Keratinocyte (primary cell): ENCODE data around the gene MKLN1. TPM values are rescaled to one million over a fixed set of nuclear protein-coding genes. Genes with fewer than 3 reads are reported as not detected.

Experiments used
- DNase-seq: peaks from one replicate; pipeline ENCODE4 v3.0.0-alpha.2; 2011; ENCODE audit warnings: low read depth, missing footprints, low spot score
- FAIRE-seq: peaks from 2 replicates; lab custom pipeline; 2011; peaks lifted over from hg19 to GRCh38; lab: Jason Lieb, UNC
- H2AFZ ChIP-seq: 2 replicates; pipeline ENCODE4 v1.6.0; 2012; ENCODE audit warnings: low read length, control low read depth, inconsistent platforms; ENCODE audit not compliant: control insufficient read depth
- H3K27ac ChIP-seq: 2 replicates; pipeline ENCODE4 v1.5.1; 2011; ENCODE audit warnings: low read length; ENCODE audit not compliant: control insufficient read depth, insufficient read depth
- H3K27me3 ChIP-seq: 3 replicates; pipeline ENCODE4 v1.6.0; 2011; ENCODE audit warnings: low read length; ENCODE audit not compliant: control insufficient read depth, insufficient read depth; ENCODE audit errors: extremely low read depth
- H3K36me3 ChIP-seq, 2 experiments: 2 replicates in 1 of 2; 3 replicates in 1 of 2; pipeline ENCODE4 v1.5.1; 2011; ENCODE audit warnings: low read length in 2 of 2, mild to moderate bottlenecking in 1 of 2; ENCODE audit not compliant: control insufficient read depth in 2 of 2, insufficient read depth in 2 of 2; ENCODE audit errors: extremely low read depth in 1 of 2
- H3K4me1 ChIP-seq: 3 replicates; pipeline ENCODE4 v1.5.1; 2011; ENCODE audit warnings: low read length; ENCODE audit not compliant: control insufficient read depth, insufficient read depth; ENCODE audit errors: extremely low read depth
- H3K4me2 ChIP-seq: 3 replicates; pipeline ENCODE4 v1.6.0; 2011; ENCODE audit warnings: low read depth, low read length; ENCODE audit not compliant: control insufficient read depth, insufficient read depth; ENCODE audit errors: extremely low read depth
- H3K4me3 ChIP-seq, 3 experiments: fragments of 200-600 bp in 1 of 3; sonication (generic) in 1 of 3; 2 replicates in 2 of 3; 3 replicates in 1 of 3; pipeline ENCODE4 v1.5.1; 2011 to 2016; ENCODE audit warnings: low read length in 3 of 3, mild to moderate bottlenecking in 3 of 3, control low read depth in 2 of 3, inconsistent platforms in 1 of 3, low read depth in 1 of 3, mixed read lengths in 1 of 3, mixed run types in 1 of 3, moderate library complexity in 1 of 3; ENCODE audit not compliant: control insufficient read depth in 2 of 3, insufficient read depth in 2 of 3; ENCODE audit errors: extremely low read depth in 1 of 3
- H3K79me2 ChIP-seq: 2 replicates; pipeline ENCODE4 v1.6.0; 2012; ENCODE audit warnings: low read length; ENCODE audit not compliant: control insufficient read depth, insufficient read depth
- H3K9ac ChIP-seq: 3 replicates; pipeline ENCODE4 v1.6.0; 2011; ENCODE audit warnings: low read length; ENCODE audit not compliant: control insufficient read depth, insufficient read depth; ENCODE audit errors: extremely low read depth
- H3K9me1 ChIP-seq: 3 replicates; pipeline ENCODE4 v1.6.0; 2011; ENCODE audit warnings: low read length; ENCODE audit not compliant: control insufficient read depth, insufficient read depth; ENCODE audit errors: extremely low read depth
- H3K9me3 ChIP-seq: 2 replicates; pipeline ENCODE4 v1.5.1; 2012; ENCODE audit warnings: low read depth, low read length; ENCODE audit not compliant: control insufficient read depth
- H4K20me1 ChIP-seq: 3 replicates; pipeline ENCODE4 v1.6.0; 2011; ENCODE audit warnings: low read length; ENCODE audit not compliant: control insufficient read depth, insufficient read depth; ENCODE audit errors: extremely low read depth
- CTCF ChIP-seq, 3 experiments: IDR thresholded peaks in 1 of 3; conservative IDR thresholded peaks in 1 of 3; optimal IDR thresholded peaks in 1 of 3; 2 replicates in 2 of 3; 3 replicates in 1 of 3; pipeline versions ENCODE3 to v1.5.1; 2011; ENCODE audit warnings: low read length in 3 of 3, mild to moderate bottlenecking in 3 of 3, moderate library complexity in 2 of 3, control low read depth in 1 of 3, inconsistent platforms in 1 of 3; ENCODE audit not compliant: insufficient read depth in 2 of 3; ENCODE audit errors: extremely low read depth in 1 of 3
- EZH2 ChIP-seq: IDR thresholded peaks from one replicate; pipeline ENCODE4 v1.6.1; 2012; ENCODE audit warnings: inconsistent platforms, mild to moderate bottlenecking, low read length, moderate library complexity
- dilution Hi-C: fragments of 300-500 bp; cut with MboI; formaldehyde crosslinking; loops from one replicate; pipeline ENCODE4 v1.7.0; 2020; ENCODE audit warnings: low sequenced_read_pairs; ENCODE audit not compliant: extremely low pct_ligation_motif_present
- polyA plus RNA-seq, 5 experiments: library from polyadenylated mRNA; depleted of rRNA in 3 of 5; stranded (reverse) in 3 of 5; stranded (forward) in 1 of 5; unstranded in 1 of 5; fragments of >200 nt; gene quantifications; 1 replicate in 1 of 5; 2 replicates in 3 of 5; 3 replicates in 1 of 5; pipeline versions ENCODE4 v1.2.1 to v1.2.3, GENCODE V29; 2011 to 2012; ENCODE audit warnings: missing spikeins in 2 of 5, low read depth in 1 of 5, low replicate concordance in 1 of 5

The MKLN1 gene
- polyA plus RNA-seq, 1 donor (not counting 4 experiments of a cell fraction or from before 2014, with no cell fraction given), result 43.8 TPM

GRCh38 chr7:131533566-131534561 lies 206.2 kb downstream of the MKLN1 start:
- no peaks in the 10 kb centered on the region for H3K79me2 ChIP-seq
- no peaks in the 10 kb centered on the region for H3K9me3 ChIP-seq
- peaks cover 11% of the 10 kb centered on the region for H3K4me1 ChIP-seq
- no peaks in the 10 kb centered on the region for H3K9me1 ChIP-seq
- DNase-seq, result no peak
- no peak overlapping the region for H3K27ac ChIP-seq
- no peak for TF ChIP-seq CTCF (optimal IDR thresholded peaks at IDR 0.05 in 1 of 3, IDR thresholded peaks at IDR 0.05 in 1 of 3, conservative IDR thresholded peaks at IDR 0.05 in 1 of 3; ENCODE audit: extremely low read depth in 1 of 3, insufficient read depth in 2 of 3, low read length in 3 of 3)
- TF ChIP-seq EZH2, result no peak
- no peak overlapping the region for H3K4me2 ChIP-seq
- H4K20me1 ChIP-seq, result no peaks in the 10 kb centered on the region
- H3K4me3 ChIP-seq, result no peak overlapping the region
- no peak for FAIRE-seq
- dilution Hi-C loops, result no loop called here
- no peaks in the 10 kb centered on the region for H3K36me3 ChIP-seq
- H3K9ac ChIP-seq, result no peak overlapping the region
- H3K27me3 ChIP-seq, result no peaks in the 10 kb centered on the region
- H2AFZ ChIP-seq, result no peak overlapping the region

GRCh38 chr7:131536361-131536849 lies 208.7 kb downstream of the MKLN1 start:
- no peak overlapping the region for H3K27ac ChIP-seq
- no peak for FAIRE-seq
- no peaks in the 10 kb centered on the region for H3K9me3 ChIP-seq
- H2AFZ ChIP-seq, result no peak overlapping the region
- H4K20me1 ChIP-seq, result no peaks in the 10 kb centered on the region
- H3K79me2 ChIP-seq, result no peaks in the 10 kb centered on the region
- H3K4me3 ChIP-seq, result no peak overlapping the region
- H3K4me2 ChIP-seq, result no peak overlapping the region
- no peak overlapping the region for H3K9ac ChIP-seq
- H3K9me1 ChIP-seq, result no peaks in the 10 kb centered on the region
- H3K4me1 ChIP-seq, result peaks cover 12% of the 10 kb centered on the region
- TF ChIP-seq EZH2 (no peak), CTCF (optimal IDR thresholded peaks at IDR 0.05 in 1 of 3, IDR thresholded peaks at IDR 0.05 in 1 of 3, conservative IDR thresholded peaks at IDR 0.05 in 1 of 3; ENCODE audit: extremely low read depth in 1 of 3, insufficient read depth in 2 of 3, low read length in 3 of 3) (no peak)
- no peak for DNase-seq
- H3K36me3 ChIP-seq, result no peaks in the 10 kb centered on the region
- H3K27me3 ChIP-seq, result no peaks in the 10 kb centered on the region
- dilution Hi-C loops, result no loop called here
